ES-I3 (cell line): ENCODE results near the gene ZNHIT6.

ENCODE experiments used
- H3K36me3 ChIP-seq: 2 replicates; pipeline ENCODE4 v1.6.1; 2013; ENCODE audit warnings: mild to moderate bottlenecking, low read length, control low read depth, moderate library complexity; ENCODE audit not compliant: insufficient read depth
- H3K4me1 ChIP-seq: 2 replicates; pipeline ENCODE4 v1.6.1; 2013; ENCODE audit warnings: mild to moderate bottlenecking, control low read depth, low read length; ENCODE audit not compliant: insufficient read depth
- H3K9ac ChIP-seq: 2 replicates; pipeline ENCODE4 v1.6.1; 2013; ENCODE audit warnings: low read depth, mild to moderate bottlenecking, low read length, moderate library complexity
- H3K9me3 ChIP-seq: 2 replicates; pipeline ENCODE4 v1.6.1; 2013; ENCODE audit warnings: mild to moderate bottlenecking, low read length, moderate library complexity; ENCODE audit not compliant: control insufficient read depth, insufficient read depth

ZNHIT6 gene

DNA sequence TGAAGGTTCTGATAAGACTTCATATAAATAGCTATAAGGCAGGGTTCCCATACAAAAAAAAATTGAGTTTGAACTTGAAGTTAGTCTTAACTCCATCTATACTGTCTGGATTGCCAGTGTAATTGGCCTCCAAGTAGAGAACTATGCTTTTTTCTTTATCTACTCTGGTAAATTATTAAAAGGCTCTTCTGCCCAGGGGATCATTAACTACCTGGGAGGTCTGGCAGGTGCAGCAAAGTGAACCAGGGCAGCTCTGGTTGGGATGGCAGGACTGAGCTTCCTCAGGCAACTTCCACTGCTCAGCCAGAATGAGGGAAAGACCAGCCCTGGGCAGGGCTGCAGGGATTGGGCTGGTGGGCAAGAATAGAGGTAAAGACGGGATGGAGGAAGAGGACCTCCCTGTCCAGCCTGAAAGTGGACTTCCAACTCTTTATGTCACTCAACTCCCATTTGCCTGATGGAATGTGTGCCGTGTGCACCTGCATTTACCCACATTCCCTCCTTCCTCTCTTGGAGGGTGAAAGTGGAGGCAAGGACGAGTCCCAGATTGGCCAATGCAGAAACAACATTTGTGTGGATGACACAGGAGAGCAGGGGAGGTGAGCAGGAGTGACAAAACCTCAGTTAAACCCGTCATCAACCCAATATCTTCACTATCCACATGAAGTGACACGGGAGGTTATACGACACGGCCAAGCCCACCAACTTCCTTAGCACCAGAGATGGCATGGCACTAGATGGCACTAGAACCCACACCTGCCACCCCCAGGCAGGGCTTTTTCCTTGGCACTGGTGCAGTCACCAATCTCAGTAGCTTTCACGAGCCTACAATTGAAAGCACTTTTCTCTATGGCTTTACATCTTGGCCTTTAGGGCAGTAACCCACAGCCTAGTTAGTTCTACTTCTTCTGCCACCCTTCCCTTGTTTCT, 102.5 kb downstream of the ZNHIT6 start:
- peaks cover 34% of the 10 kb centered on the region for H3K4me1 ChIP-seq
- H3K36me3 ChIP-seq: no peaks in the 10 kb centered on the region; the same call in 1 of the 2 replicates
- H3K9ac ChIP-seq: no peak overlapping the region
- H3K9me3 ChIP-seq: no peaks in the 10 kb centered on the region

DNA sequence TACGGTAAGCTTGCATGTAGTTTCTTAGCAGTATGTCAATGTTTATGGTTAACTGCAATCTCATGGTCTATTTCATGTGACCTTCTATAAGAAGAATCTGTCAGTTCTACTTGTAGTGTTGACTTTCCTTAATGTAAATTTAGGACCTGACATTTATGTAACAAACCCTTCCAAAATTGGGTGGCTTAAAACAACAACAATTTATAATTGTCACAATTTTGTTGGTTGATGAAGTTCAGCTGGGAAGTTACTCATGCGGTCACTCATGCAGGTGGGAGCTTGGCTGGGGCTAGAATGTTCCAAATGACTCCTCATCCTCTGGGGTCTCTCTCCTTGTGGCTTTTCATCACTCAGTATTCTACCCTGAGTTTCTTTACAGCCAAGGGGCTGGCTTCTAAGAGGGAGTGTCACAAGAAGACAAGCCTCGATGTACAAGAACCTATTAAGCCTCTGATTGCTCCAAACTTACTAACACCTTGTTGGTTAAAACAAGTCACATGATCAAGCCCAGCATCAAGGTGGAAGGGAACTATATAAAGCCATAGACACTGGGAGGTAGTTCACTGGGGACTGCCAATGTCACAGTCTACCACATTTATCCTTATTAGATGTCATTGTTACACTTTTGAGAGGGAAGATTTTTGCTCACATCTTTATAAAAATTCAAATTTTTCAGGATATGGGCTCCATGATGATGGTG, 103.8 kb downstream of the ZNHIT6 start:
- Histone ChIP-seq H3K9me3 (no peaks in the 10 kb centered on the region), H3K4me1 (peaks cover 34% of the 10 kb centered on the region), H3K9ac (no peak overlapping the region), H3K36me3 (no peaks in the 10 kb centered on the region)

GRCh38 chr1:85603086-85603880, 105.0 kb downstream of the ZNHIT6 start:
- H3K9me3 ChIP-seq: no peaks in the 10 kb centered on the region
- H3K36me3 ChIP-seq: no peaks in the 10 kb centered on the region
- H3K4me1 ChIP-seq: peaks cover 28% of the 10 kb centered on the region
- H3K9ac ChIP-seq: no peak overlapping the region

DNA sequence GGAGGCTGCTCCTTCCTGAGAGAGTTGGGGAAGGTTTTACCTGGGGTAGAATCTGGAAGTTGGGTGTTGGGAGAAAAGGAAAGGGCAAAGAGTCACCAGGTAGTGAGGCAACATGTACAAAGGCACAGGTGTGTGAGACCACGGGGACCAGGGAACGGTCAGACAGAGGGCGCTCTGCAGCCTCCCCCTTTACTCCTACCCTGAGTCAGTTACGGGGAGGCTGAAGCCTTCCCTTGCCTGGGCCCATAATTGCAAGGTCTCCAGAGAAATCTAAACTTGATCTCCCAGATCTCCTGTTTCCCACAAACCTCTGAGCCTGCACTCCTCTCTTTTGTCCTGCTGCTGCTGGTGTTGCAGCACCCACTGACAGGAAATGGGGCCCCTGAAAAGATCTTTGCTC, 105.7 kb downstream of the ZNHIT6 start:
- Histone ChIP-seq H3K36me3 (no peaks in the 10 kb centered on the region), H3K9ac (no peak overlapping the region), H3K4me1 (peaks cover 26% of the 10 kb centered on the region), H3K9me3 (no peaks in the 10 kb centered on the region)

DNA sequence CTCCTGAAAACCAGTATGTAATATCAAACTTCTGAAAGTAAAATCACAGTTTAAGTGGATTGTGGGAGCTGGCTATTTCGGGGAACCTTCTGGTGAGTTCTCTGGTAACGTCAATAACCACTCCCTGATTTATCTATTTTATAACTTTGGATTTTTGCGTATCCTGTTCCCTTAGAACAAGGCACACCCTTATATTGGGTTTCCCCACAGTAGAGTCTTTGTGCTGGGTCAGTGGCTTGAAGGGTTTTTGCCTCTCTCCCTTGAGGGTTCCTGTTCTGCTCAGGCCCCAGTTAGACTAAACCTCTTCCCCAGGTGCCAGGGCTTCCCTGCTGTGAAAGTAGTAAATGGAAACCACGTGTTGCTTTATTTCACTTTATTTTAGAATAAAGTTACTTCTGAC, 106.3 kb downstream of the ZNHIT6 start:
- Histone ChIP-seq H3K9me3 (no peaks in the 10 kb centered on the region), H3K9ac (no peak overlapping the region), H3K36me3 (no peaks in the 10 kb centered on the region), H3K4me1 (peaks cover 28% of the 10 kb centered on the region)

DNA sequence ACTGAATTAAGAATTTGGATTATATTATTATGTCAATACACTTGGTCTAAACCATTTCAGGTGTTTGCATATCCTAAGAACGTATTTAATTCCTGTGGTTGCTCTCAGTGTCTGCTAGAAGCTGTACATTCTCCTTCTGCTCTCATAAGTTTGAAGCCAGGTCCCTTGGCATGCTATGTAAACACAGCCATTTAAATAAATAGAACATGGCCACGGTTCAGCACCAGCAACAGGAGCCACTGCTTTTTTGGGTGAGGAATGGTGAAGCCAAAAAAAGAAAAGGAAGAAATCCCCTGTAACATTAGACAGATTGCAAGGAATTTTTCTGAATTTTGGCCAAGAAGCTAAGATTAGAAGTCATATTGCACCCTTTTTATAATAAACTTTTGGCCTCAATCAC, 108.6 kb downstream of the ZNHIT6 start:
- Histone ChIP-seq H3K4me1 (peaks cover 17% of the 10 kb centered on the region), H3K9me3 (no peaks in the 10 kb centered on the region), H3K9ac (no peak overlapping the region), H3K36me3 (no peaks in the 10 kb centered on the region)
